ENCODE measurements around the gene SPI1.
"Not testable (repeated sequence)": the region's sequence is repeated elsewhere in the genome, so short reads cannot be mapped to it uniquely, and the experiment has no call there.

Gene SPI1

GRCh38 chr11:47317064-47317828 is 61.1 kb downstream of the SPI1 start:
- DNase-seq (ENCODE audit: low read depth): no peak
- no peak overlapping the region for H3K4me3 ChIP-seq (ENCODE audit: low read depth, low read length)
- TF ChIP-seq CTCF (IDR thresholded peaks at IDR 0.05; ENCODE audit: low read depth, low read length) (no peak), POLR2A (IDR thresholded peaks at IDR 0.05; ENCODE audit: extremely low read depth, insufficient read length) (no peak), MYC (IDR thresholded peaks at IDR 0.05; ENCODE audit: low read depth, low read length) (no peak), MAX (IDR thresholded peaks at IDR 0.05; ENCODE audit: low read depth, low read length) (no peak)

- not testable (repeated sequence) for DNase-seq (ENCODE audit: low read depth); H3K4me3 ChIP-seq (ENCODE audit: low read depth, low read length)
Measured at GRCh38 chr11:47316501-47316900, 61.8 kb downstream of the SPI1 start.

GRCh38 chr11:47314992-47315391 is 63.4 kb downstream of the SPI1 start:
- no peak for DNase-seq (ENCODE audit: low read depth)
- no peak overlapping the region for H3K4me3 ChIP-seq (ENCODE audit: low read depth, low read length)
- TF ChIP-seq MYC (IDR thresholded peaks at IDR 0.05; ENCODE audit: low read depth, low read length) (no peak), MAX (IDR thresholded peaks at IDR 0.05; ENCODE audit: low read depth, low read length) (no peak), CTCF (IDR thresholded peaks at IDR 0.05; ENCODE audit: low read depth, low read length) (no peak), POLR2A (IDR thresholded peaks at IDR 0.05; ENCODE audit: extremely low read depth, insufficient read length) (no peak)

GRCh38 chr11:47308050-47308823 is 70.1 kb downstream of the SPI1 start:
- DNase-seq (ENCODE audit: low read depth): no peak
- H3K4me3 ChIP-seq (ENCODE audit: low read depth, low read length): no peak overlapping the region
- TF ChIP-seq CTCF (IDR thresholded peaks at IDR 0.05; ENCODE audit: low read depth, low read length) (no peak), POLR2A (IDR thresholded peaks at IDR 0.05; ENCODE audit: extremely low read depth, insufficient read length) (no peak), MAX (IDR thresholded peaks at IDR 0.05; ENCODE audit: low read depth, low read length) (no peak), MYC (IDR thresholded peaks at IDR 0.05; ENCODE audit: low read depth, low read length) (no peak)

- no peak for DNase-seq (ENCODE audit: low read depth)
- H3K4me3 ChIP-seq (ENCODE audit: low read depth, low read length): no peak overlapping the region
- no peak for TF ChIP-seq CTCF (IDR thresholded peaks at IDR 0.05; ENCODE audit: low read depth, low read length)
- no peak for TF ChIP-seq POLR2A (IDR thresholded peaks at IDR 0.05; ENCODE audit: extremely low read depth, insufficient read length)
- TF ChIP-seq MYC (IDR thresholded peaks at IDR 0.05; ENCODE audit: low read depth, low read length): no peak
- TF ChIP-seq MAX (IDR thresholded peaks at IDR 0.05; ENCODE audit: low read depth, low read length): no peak
Measured at GRCh38 chr11:47306484-47306844, 71.9 kb downstream of the SPI1 start.

- DNase-seq (ENCODE audit: low read depth): no peak
- no peak overlapping the region for H3K4me3 ChIP-seq (ENCODE audit: low read depth, low read length)
- TF ChIP-seq MAX (IDR thresholded peaks at IDR 0.05; ENCODE audit: low read depth, low read length) (no peak), CTCF (IDR thresholded peaks at IDR 0.05; ENCODE audit: low read depth, low read length) (no peak), MYC (IDR thresholded peaks at IDR 0.05; ENCODE audit: low read depth, low read length) (no peak), POLR2A (IDR thresholded peaks at IDR 0.05; ENCODE audit: extremely low read depth, insufficient read length) (no peak)
Measured at GRCh38 chr11:47305734-47306483, 72.4 kb downstream of the SPI1 start.
